ENCODE data around the gene PGF. TPM values are rescaled to one million over a fixed set of nuclear protein-coding genes. Genes with fewer than 3 reads are reported as not detected.

PGF gene
- total RNA-seq, 1 experiment from 2014 or later, result 9.1 TPM

- no peaks in the 10 kb centered on the region for H3K4me1 Mint-ChIP-seq (ENCODE audit: low read depth, unreplicated experiment)
- POLR2A ChIA-PET, result no interaction called here
These were observed 10.2 kb upstream of the PGF start for GRCh38 chr14:74965486-74966153.

DNA sequence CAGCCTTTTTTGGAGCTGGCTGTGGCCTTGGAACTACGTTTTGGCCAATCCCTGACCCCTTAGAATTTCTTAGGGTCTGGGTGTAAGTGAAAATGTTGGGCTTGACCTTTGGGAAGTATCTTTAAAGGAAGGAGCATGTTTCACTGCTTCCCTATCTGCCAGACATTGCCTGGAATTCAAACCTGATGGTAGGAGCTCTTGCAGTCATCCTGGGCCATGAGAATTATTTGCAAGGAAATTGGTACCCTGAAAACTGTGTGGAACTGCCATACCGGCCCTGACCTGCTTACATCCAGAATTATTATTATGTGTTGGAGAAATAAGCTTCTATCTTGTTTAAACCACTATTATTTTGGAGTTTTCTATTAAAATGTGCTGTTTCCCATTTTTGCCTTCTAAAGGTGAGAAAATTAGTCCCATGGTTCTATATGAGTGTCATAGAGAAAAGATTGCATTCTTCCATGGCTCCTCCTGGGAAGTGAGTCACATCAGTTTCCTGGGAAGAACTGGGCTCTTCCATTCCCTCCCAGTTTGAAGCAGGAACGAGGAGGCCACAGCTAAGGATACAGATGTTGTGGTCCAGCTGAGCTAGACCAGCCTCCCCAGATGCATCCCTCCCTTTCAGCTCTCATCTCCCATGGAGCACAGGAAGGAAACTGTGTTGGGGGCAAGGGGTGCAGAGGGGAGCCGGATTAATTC lies 9.5 kb upstream of the PGF start:
- H3K27me3 ChIP-seq (replicated peaks; ENCODE audit: control insufficient read depth, insufficient read depth, low read length), result no peaks in the 10 kb centered on the region
- no peak overlapping the region for H3K4me3 Mint-ChIP-seq (ENCODE audit: unreplicated experiment)
- H3K4me1 Mint-ChIP-seq (ENCODE audit: low read depth, unreplicated experiment), result no peaks in the 10 kb centered on the region
- no peak overlapping the region for H3K4me3 ChIP-seq (ENCODE audit: low read depth, low read length)
- no peaks in the 10 kb centered on the region for H3K36me3 Mint-ChIP-seq (ENCODE audit: insufficient read depth, unreplicated experiment)
- no peaks in the 10 kb centered on the region for H3K4me1 ChIP-seq
- no peak overlapping the region for H3K27ac Mint-ChIP-seq (ENCODE audit: unreplicated experiment)
- H3K27me3 Mint-ChIP-seq (ENCODE audit: insufficient read depth, unreplicated experiment), result no peaks in the 10 kb centered on the region
- no TSS peak for BruUV-seq (replicated peaks)
- no peak for DNase-seq
- H3K9me3 ChIP-seq, result no peaks in the 10 kb centered on the region
- TF ChIP-seq, protein P1, sequence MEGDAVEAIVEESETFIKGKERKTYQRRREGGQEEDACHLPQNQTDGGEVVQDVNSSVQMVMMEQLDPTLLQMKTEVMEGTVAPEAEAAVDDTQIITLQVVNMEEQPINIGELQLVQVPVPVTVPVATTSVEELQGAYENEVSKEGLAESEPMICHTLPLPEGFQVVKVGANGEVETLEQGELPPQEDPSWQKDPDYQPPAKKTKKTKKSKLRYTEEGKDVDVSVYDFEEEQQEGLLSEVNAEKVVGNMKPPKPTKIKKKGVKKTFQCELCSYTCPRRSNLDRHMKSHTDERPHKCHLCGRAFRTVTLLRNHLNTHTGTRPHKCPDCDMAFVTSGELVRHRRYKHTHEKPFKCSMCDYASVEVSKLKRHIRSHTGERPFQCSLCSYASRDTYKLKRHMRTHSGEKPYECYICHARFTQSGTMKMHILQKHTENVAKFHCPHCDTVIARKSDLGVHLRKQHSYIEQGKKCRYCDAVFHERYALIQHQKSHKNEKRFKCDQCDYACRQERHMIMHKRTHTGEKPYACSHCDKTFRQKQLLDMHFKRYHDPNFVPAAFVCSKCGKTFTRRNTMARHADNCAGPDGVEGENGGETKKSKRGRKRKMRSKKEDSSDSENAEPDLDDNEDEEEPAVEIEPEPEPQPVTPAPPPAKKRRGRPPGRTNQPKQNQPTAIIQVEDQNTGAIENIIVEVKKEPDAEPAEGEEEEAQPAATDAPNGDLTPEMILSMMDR (IDR thresholded peaks at IDR 0.05; ENCODE audit: insufficient read depth in 1 of 2, low read depth in 1 of 2, low read length in 1 of 2, severe bottlenecking in 1 of 2, unreplicated experiment in 1 of 2), result no peak
- H3K9me3 Mint-ChIP-seq (ENCODE audit: unreplicated experiment), result no peaks in the 10 kb centered on the region
- H3K36me3 ChIP-seq (ENCODE audit: control insufficient read depth, insufficient read depth, low read length), result no peaks in the 10 kb centered on the region
- CTCF ChIA-PET, result interaction anchor here (0.5 to 0.8 kb wide), 2 partner anchors 25 to 53 kb away, joined by 3 read pairs; no protein-coding TSS in a partner anchor
- intact Hi-C loops (cut with micrococcal nuclease; ENCODE audit: unreplicated experiment), result no loop called here
- POLR2A ChIA-PET, result no interaction called here

More at GRCh38 chr14:74965486-74966153, 10.2 kb upstream of the PGF start:
- Histone ChIP-seq H3K4me3 (ENCODE audit: low read depth, low read length) (no peak overlapping the region), H3K4me1 (no peaks in the 10 kb centered on the region), H3K9me3 (no peaks in the 10 kb centered on the region), H3K36me3 (ENCODE audit: control insufficient read depth, insufficient read depth, low read length) (no peaks in the 10 kb centered on the region), H3K27me3 (replicated peaks; ENCODE audit: control insufficient read depth, insufficient read depth, low read length) (no peaks in the 10 kb centered on the region)
- no peak for DNase-seq
- no peaks in the 10 kb centered on the region for H3K36me3 Mint-ChIP-seq (ENCODE audit: insufficient read depth, unreplicated experiment)
- H3K9me3 Mint-ChIP-seq (ENCODE audit: unreplicated experiment), result no peaks in the 10 kb centered on the region
- TF ChIP-seq, protein P1 (IDR thresholded peaks at IDR 0.05; ENCODE audit: insufficient read depth in 1 of 2, low read depth in 1 of 2, low read length in 1 of 2, severe bottlenecking in 1 of 2, unreplicated experiment in 1 of 2), result no peak
- CTCF ChIA-PET, result interaction anchor here (0.8 kb wide), 1 partner anchor 24 kb away, joined by 3 read pairs; no protein-coding TSS in a partner anchor
- no peaks in the 10 kb centered on the region for H3K27me3 Mint-ChIP-seq (ENCODE audit: insufficient read depth, unreplicated experiment)
- no TSS peak for BruUV-seq (replicated peaks)
- no peak overlapping the region for H3K4me3 Mint-ChIP-seq (ENCODE audit: unreplicated experiment)
- H3K27ac Mint-ChIP-seq (ENCODE audit: unreplicated experiment), result no peak overlapping the region
- intact Hi-C loops (cut with micrococcal nuclease; ENCODE audit: unreplicated experiment), result no loop called here

DNA sequence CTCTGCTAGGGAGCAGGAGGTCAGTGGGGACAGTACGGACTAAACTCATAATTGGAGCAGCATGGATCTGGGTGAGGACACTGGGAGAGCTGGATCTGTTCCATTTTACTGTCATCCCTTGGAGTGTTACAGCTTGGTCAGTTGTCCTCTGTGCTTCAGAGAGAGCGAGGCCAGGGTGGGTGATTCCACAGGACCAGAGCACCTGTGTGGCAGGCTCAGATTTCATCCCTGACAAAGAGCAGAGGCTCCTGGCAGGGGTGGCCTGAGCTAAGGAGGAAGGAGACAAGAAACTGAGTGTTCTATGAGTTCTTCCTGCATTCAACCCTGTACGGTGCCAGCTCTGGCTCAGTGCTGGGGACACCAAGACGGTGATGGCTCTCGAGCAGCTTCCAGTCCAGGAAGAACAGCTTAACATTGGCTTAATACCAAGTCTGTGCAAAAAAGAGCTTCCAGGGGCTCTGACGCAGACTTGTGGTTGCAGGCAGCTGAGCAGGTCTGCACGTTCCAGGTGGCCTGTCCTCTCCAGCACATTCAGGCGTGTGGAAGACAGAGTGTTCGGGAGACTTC lies 8.4 kb upstream of the PGF start:
- no peaks in the 10 kb centered on the region for H3K4me1 ChIP-seq
- H3K27me3 ChIP-seq (replicated peaks; ENCODE audit: control insufficient read depth, insufficient read depth, low read length), result no peaks in the 10 kb centered on the region
- Mint-ChIP-seq H3K9me3 (ENCODE audit: unreplicated experiment) (no peaks in the 10 kb centered on the region), H3K4me3 (ENCODE audit: unreplicated experiment) (no peak overlapping the region), H3K27me3 (ENCODE audit: insufficient read depth, unreplicated experiment) (no peaks in the 10 kb centered on the region), H3K36me3 (ENCODE audit: insufficient read depth, unreplicated experiment) (no peaks in the 10 kb centered on the region), H3K27ac (ENCODE audit: unreplicated experiment) (no peak overlapping the region), H3K4me1 (ENCODE audit: low read depth, unreplicated experiment) (no peaks in the 10 kb centered on the region)
- DNase-seq, result no peak
- CTCF ChIA-PET, result no interaction called here
- intact Hi-C loops (cut with micrococcal nuclease; ENCODE audit: unreplicated experiment), result no loop called here
- POLR2A ChIA-PET, result interaction anchor here (0.7 kb wide), 1 partner anchor 13 kb away, joined by 5 read pairs; no protein-coding TSS in a partner anchor
- H3K36me3 ChIP-seq (ENCODE audit: control insufficient read depth, insufficient read depth, low read length), result no peaks in the 10 kb centered on the region
- TF ChIP-seq, protein P1 (IDR thresholded peaks at IDR 0.05; ENCODE audit: insufficient read depth in 1 of 2, low read depth in 1 of 2, low read length in 1 of 2, severe bottlenecking in 1 of 2, unreplicated experiment in 1 of 2), result no peak
- no peak overlapping the region for H3K4me3 ChIP-seq (ENCODE audit: low read depth, low read length)
- H3K9me3 ChIP-seq, result no peaks in the 10 kb centered on the region
- no TSS peak for BruUV-seq (replicated peaks)
